IPS-20b (cell line): ENCODE results near the gene MIPOL1.
"Not testable (repeated sequence)": the region's sequence is repeated elsewhere in the genome, so short reads cannot be mapped to it uniquely, and the experiment has no call there.

Experiments
- H3K27ac ChIP-seq: one replicate; pipeline ENCODE4 v1.5.1; 2013; ENCODE audit warnings: low read length
- H3K27me3 ChIP-seq: 2 replicates; pipeline ENCODE4 v1.6.1; 2013; ENCODE audit warnings: mild to moderate bottlenecking, low read length, inconsistent platforms; ENCODE audit not compliant: insufficient read depth
- H3K36me3 ChIP-seq: 2 replicates; pipeline ENCODE4 v1.6.1; 2013; ENCODE audit warnings: low read depth, mild to moderate bottlenecking, inconsistent platforms, low read length, moderate library complexity; ENCODE audit not compliant: insufficient read depth
- H3K4me1 ChIP-seq: 2 replicates; pipeline ENCODE4 v1.6.1; 2013; ENCODE audit warnings: mild to moderate bottlenecking, control low read depth, inconsistent platforms, low read length, moderate library complexity; ENCODE audit not compliant: insufficient read depth
- H3K4me3 ChIP-seq: 2 replicates; pipeline ENCODE4 v1.5.1; 2013; ENCODE audit warnings: mild to moderate bottlenecking, low read length, inconsistent platforms
- H3K9ac ChIP-seq: 2 replicates; pipeline ENCODE4 v1.6.1; 2013; ENCODE audit warnings: low read depth, mild to moderate bottlenecking, inconsistent platforms, low read length, moderate library complexity
- H3K9me3 ChIP-seq: 2 replicates; pipeline ENCODE4 v1.6.1; 2013; ENCODE audit warnings: mild to moderate bottlenecking, low read depth, low read length, inconsistent platforms; ENCODE audit not compliant: insufficient read depth

The MIPOL1 gene

GRCh38 chr14:37539992-37540391 lies 342.3 kb downstream of the MIPOL1 start:
- Histone ChIP-seq H3K27me3 (no peaks in the 10 kb centered on the region), H3K4me1 (no peaks in the 10 kb centered on the region), H3K4me3 (no peak overlapping the region), H3K9ac (no peak overlapping the region), H3K36me3 (no peaks in the 10 kb centered on the region), H3K9me3 (no peaks in the 10 kb centered on the region), H3K27ac (no peak overlapping the region)

GRCh38 chr14:37544407-37544806 lies 346.7 kb downstream of the MIPOL1 start:
- Histone ChIP-seq H3K27me3 (no peaks in the 10 kb centered on the region), H3K9me3 (no peaks in the 10 kb centered on the region), H3K9ac (no peak overlapping the region), H3K36me3 (no peaks in the 10 kb centered on the region), H3K4me1 (no peaks in the 10 kb centered on the region), H3K4me3 (no peak overlapping the region), H3K27ac (no peak overlapping the region)

GRCh38 chr14:37545174-37545573 lies 347.4 kb downstream of the MIPOL1 start:
- H3K4me1 ChIP-seq: no peaks in the 10 kb centered on the region

GRCh38 chr14:37546621-37547447 lies 349.1 kb downstream of the MIPOL1 start:
- no peaks in the 10 kb centered on the region for H3K9me3 ChIP-seq
- H3K4me1 ChIP-seq: no peaks in the 10 kb centered on the region
- no peak overlapping the region for H3K4me3 ChIP-seq

More at GRCh38 chr14:37545174-37545573, 347.4 kb downstream of the MIPOL1 start:
- no peak overlapping the region for H3K27ac ChIP-seq
- no peaks in the 10 kb centered on the region for H3K36me3 ChIP-seq
- H3K27me3 ChIP-seq: no peaks in the 10 kb centered on the region
- no peaks in the 10 kb centered on the region for H3K9me3 ChIP-seq
- no peak overlapping the region for H3K9ac ChIP-seq
- H3K4me3 ChIP-seq: no peak overlapping the region

GRCh38 chr14:37550511-37550910 lies 352.8 kb downstream of the MIPOL1 start:
- Histone ChIP-seq H3K27me3 (no peaks in the 10 kb centered on the region), H3K4me1 (no peaks in the 10 kb centered on the region), H3K4me3 (no peak overlapping the region), H3K9ac (no peak overlapping the region), H3K9me3 (peaks cover 6% of the 10 kb centered on the region), H3K27ac (no peak overlapping the region), H3K36me3 (no peaks in the 10 kb centered on the region)

More at GRCh38 chr14:37546621-37547447, 349.1 kb downstream of the MIPOL1 start:
- Histone ChIP-seq H3K9ac (no peak overlapping the region), H3K27me3 (no peaks in the 10 kb centered on the region), H3K27ac (no peak overlapping the region), H3K36me3 (no peaks in the 10 kb centered on the region)

GRCh38 chr14:37551119-37551518 lies 353.4 kb downstream of the MIPOL1 start:
- Histone ChIP-seq H3K9me3 (peaks cover 6% of the 10 kb centered on the region), H3K4me3 (no peak overlapping the region), H3K27me3 (no peaks in the 10 kb centered on the region), H3K36me3 (no peaks in the 10 kb centered on the region), H3K9ac (no peak overlapping the region), H3K27ac (no peak overlapping the region), H3K4me1 (no peaks in the 10 kb centered on the region)

- Histone ChIP-seq H3K4me1 (no peaks in the 10 kb centered on the region), H3K4me3 (no peak overlapping the region), H3K27me3 (no peaks in the 10 kb centered on the region), H3K9ac (no peak overlapping the region), H3K27ac (no peak overlapping the region), H3K9me3 (peaks cover 22% of the 10 kb centered on the region), H3K36me3 (no peaks in the 10 kb centered on the region)
These were observed 356.3 kb downstream of the MIPOL1 start for GRCh38 chr14:37553935-37554550.

- H3K27ac ChIP-seq, H3K9ac ChIP-seq, H3K27me3 ChIP-seq, H3K4me3 ChIP-seq, H3K4me1 ChIP-seq, H3K36me3 ChIP-seq: not testable (repeated sequence)
- peaks cover 22% of the 10 kb centered on the region for H3K9me3 ChIP-seq
These were observed 357.9 kb downstream of the MIPOL1 start for GRCh38 chr14:37555596-37555995.

GRCh38 chr14:37558740-37559139 lies 361.0 kb downstream of the MIPOL1 start:
- Histone ChIP-seq H3K4me3 (no peak overlapping the region), H3K27me3 (no peaks in the 10 kb centered on the region), H3K36me3 (no peaks in the 10 kb centered on the region), H3K9ac (no peak overlapping the region), H3K27ac (no peak overlapping the region), H3K4me1 (no peaks in the 10 kb centered on the region), H3K9me3 (peaks cover 22% of the 10 kb centered on the region)

- no peak overlapping the region for H3K9ac ChIP-seq
- H3K4me3 ChIP-seq: no peak overlapping the region
- H3K4me1 ChIP-seq: no peaks in the 10 kb centered on the region
- H3K9me3 ChIP-seq: peaks cover 16% of the 10 kb centered on the region
- H3K36me3 ChIP-seq: no peaks in the 10 kb centered on the region
- no peaks in the 10 kb centered on the region for H3K27me3 ChIP-seq
- H3K27ac ChIP-seq: no peak overlapping the region
These were observed 361.6 kb downstream of the MIPOL1 start for GRCh38 chr14:37559386-37559785.

- no peak overlapping the region for H3K9ac ChIP-seq
These were observed 365.5 kb downstream of the MIPOL1 start for GRCh38 chr14:37563189-37563588.

GRCh38 chr14:37565550-37565949 lies 367.8 kb downstream of the MIPOL1 start:
- H3K36me3 ChIP-seq: no peaks in the 10 kb centered on the region
- no peak overlapping the region for H3K27ac ChIP-seq
- no peaks in the 10 kb centered on the region for H3K9me3 ChIP-seq
- no peak overlapping the region for H3K9ac ChIP-seq
- no peaks in the 10 kb centered on the region for H3K27me3 ChIP-seq
- no peak overlapping the region for H3K4me3 ChIP-seq
- H3K4me1 ChIP-seq: peaks cover 9% of the 10 kb centered on the region; the same call in 1 of the 2 replicates

More at GRCh38 chr14:37563189-37563588, 365.5 kb downstream of the MIPOL1 start:
- Histone ChIP-seq H3K9me3 (no peaks in the 10 kb centered on the region), H3K4me1 (peaks cover 9% of the 10 kb centered on the region; the same call in 1 of the 2 replicates), H3K4me3 (no peak overlapping the region), H3K27ac (no peak overlapping the region), H3K27me3 (no peaks in the 10 kb centered on the region), H3K36me3 (no peaks in the 10 kb centered on the region)
